IPS-15b (cell line): ENCODE results near the gene CACNA2D1.
"Not testable (repeated sequence)": the region's sequence is repeated elsewhere in the genome, so short reads cannot be mapped to it uniquely, and the experiment has no call there.

Source experiments
- H3K27me3 ChIP-seq: one replicate; pipeline ENCODE4 v1.6.1; 2013; ENCODE audit warnings: low read length; ENCODE audit not compliant: control insufficient read depth, insufficient read depth
- H3K36me3 ChIP-seq: one replicate; pipeline ENCODE4 v1.6.1; 2013; ENCODE audit warnings: low read length; ENCODE audit not compliant: control insufficient read depth, insufficient read depth
- H3K4me1 ChIP-seq: one replicate; pipeline ENCODE4 v1.6.1; 2013; ENCODE audit warnings: mild to moderate bottlenecking, low read length; ENCODE audit not compliant: control insufficient read depth, insufficient read depth
- H3K4me3 ChIP-seq: one replicate; pipeline ENCODE4 v1.5.1; 2013; ENCODE audit warnings: low read depth, low read length
- H3K9ac ChIP-seq: one replicate; pipeline ENCODE4 v1.6.1; 2013; ENCODE audit warnings: low read depth, mild to moderate bottlenecking, low read length
- H3K9me3 ChIP-seq: one replicate; pipeline ENCODE4 v1.6.1; 2013; ENCODE audit warnings: mild to moderate bottlenecking, low read length; ENCODE audit not compliant: control insufficient read depth, insufficient read depth

CACNA2D1 gene

GRCh38 chr7:82432743-82433142, 10.8 kb downstream of the CACNA2D1 start:
- H3K4me3 ChIP-seq, H3K9me3 ChIP-seq, H3K27me3 ChIP-seq, H3K4me1 ChIP-seq, H3K36me3 ChIP-seq, H3K9ac ChIP-seq: not testable (repeated sequence)

- no peaks in the 10 kb centered on the region for H3K4me1 ChIP-seq
- no peak overlapping the region for H3K4me3 ChIP-seq
Observed at GRCh38 chr7:82430500-82431465, 12.8 kb downstream of the CACNA2D1 start.

GRCh38 chr7:82429408-82429807, 14.2 kb downstream of the CACNA2D1 start:
- no peaks in the 10 kb centered on the region for H3K9me3 ChIP-seq
- no peaks in the 10 kb centered on the region for H3K4me1 ChIP-seq
- no peak overlapping the region for H3K9ac ChIP-seq
- no peak overlapping the region for H3K4me3 ChIP-seq
- no peaks in the 10 kb centered on the region for H3K27me3 ChIP-seq
- H3K36me3 ChIP-seq = no peaks in the 10 kb centered on the region

More at GRCh38 chr7:82430500-82431465, 12.8 kb downstream of the CACNA2D1 start:
- H3K36me3 ChIP-seq = no peaks in the 10 kb centered on the region
- no peak overlapping the region for H3K9ac ChIP-seq
- no peaks in the 10 kb centered on the region for H3K27me3 ChIP-seq
- H3K9me3 ChIP-seq = no peaks in the 10 kb centered on the region

GRCh38 chr7:82428186-82428961, 15.2 kb downstream of the CACNA2D1 start:
- Histone ChIP-seq H3K36me3 (no peaks in the 10 kb centered on the region), H3K27me3 (no peaks in the 10 kb centered on the region), H3K4me3 (no peak overlapping the region), H3K4me1 (no peaks in the 10 kb centered on the region), H3K9me3 (no peaks in the 10 kb centered on the region), H3K9ac (no peak overlapping the region)

- H3K9me3 ChIP-seq = no peaks in the 10 kb centered on the region
- no peak overlapping the region for H3K4me3 ChIP-seq
- no peaks in the 10 kb centered on the region for H3K4me1 ChIP-seq
- H3K27me3 ChIP-seq = no peaks in the 10 kb centered on the region
- no peak overlapping the region for H3K9ac ChIP-seq
- H3K36me3 ChIP-seq = no peaks in the 10 kb centered on the region
Observed at GRCh38 chr7:82423446-82423845, 20.1 kb downstream of the CACNA2D1 start.

- Histone ChIP-seq H3K4me3 (no peak overlapping the region), H3K36me3 (no peaks in the 10 kb centered on the region), H3K4me1 (no peaks in the 10 kb centered on the region)
Observed at GRCh38 chr7:82419200-82419599, 24.4 kb downstream of the CACNA2D1 start.

GRCh38 chr7:82417898-82418297, 25.7 kb downstream of the CACNA2D1 start:
- H3K36me3 ChIP-seq = no peaks in the 10 kb centered on the region
- H3K9me3 ChIP-seq = no peaks in the 10 kb centered on the region
- H3K9ac ChIP-seq = no peak overlapping the region
- no peaks in the 10 kb centered on the region for H3K27me3 ChIP-seq
- peaks cover 2% of the 10 kb centered on the region for H3K4me1 ChIP-seq
- H3K4me3 ChIP-seq = no peak overlapping the region

More at GRCh38 chr7:82419200-82419599, 24.4 kb downstream of the CACNA2D1 start:
- no peak overlapping the region for H3K9ac ChIP-seq
- no peaks in the 10 kb centered on the region for H3K27me3 ChIP-seq
- H3K9me3 ChIP-seq = no peaks in the 10 kb centered on the region

GRCh38 chr7:82416402-82416801, 27.2 kb downstream of the CACNA2D1 start:
- H3K36me3 ChIP-seq = no peaks in the 10 kb centered on the region
- H3K4me1 ChIP-seq = peaks cover 2% of the 10 kb centered on the region
- H3K9me3 ChIP-seq = no peaks in the 10 kb centered on the region
- H3K9ac ChIP-seq = no peak overlapping the region
- H3K4me3 ChIP-seq = no peak overlapping the region
- no peaks in the 10 kb centered on the region for H3K27me3 ChIP-seq

- Histone ChIP-seq H3K27me3 (no peaks in the 10 kb centered on the region), H3K4me1 (peaks cover 2% of the 10 kb centered on the region), H3K4me3 (no peak overlapping the region), H3K9me3 (no peaks in the 10 kb centered on the region), H3K9ac (no peak overlapping the region), H3K36me3 (no peaks in the 10 kb centered on the region)
Observed at GRCh38 chr7:82414389-82414788, 29.2 kb downstream of the CACNA2D1 start.

GRCh38 chr7:82413237-82413636, 30.3 kb downstream of the CACNA2D1 start:
- no peak overlapping the region for H3K9ac ChIP-seq
- no peaks in the 10 kb centered on the region for H3K27me3 ChIP-seq
- peaks cover 2% of the 10 kb centered on the region for H3K4me1 ChIP-seq
- H3K9me3 ChIP-seq = no peaks in the 10 kb centered on the region
- H3K4me3 ChIP-seq = no peak overlapping the region
- H3K36me3 ChIP-seq = no peaks in the 10 kb centered on the region

- no peak overlapping the region for H3K9ac ChIP-seq
- H3K27me3 ChIP-seq = no peaks in the 10 kb centered on the region
- H3K36me3 ChIP-seq = no peaks in the 10 kb centered on the region
- H3K9me3 ChIP-seq = no peaks in the 10 kb centered on the region
- no peak overlapping the region for H3K4me3 ChIP-seq
- peaks cover 2% of the 10 kb centered on the region for H3K4me1 ChIP-seq
Observed at GRCh38 chr7:82411732-82412131, 31.8 kb downstream of the CACNA2D1 start.
